IgD-negative memory B cell (primary cell): ENCODE data around the gene MYF6. TPM values are rescaled to one million over a fixed set of nuclear protein-coding genes. Genes with fewer than 3 reads are reported as not detected.

ENCODE experiments used
- H3K27ac Mint-ChIP-seq, 3 donors: one replicate each; pipeline ENCODE4 v1.8.0; 2020 to 2022; ENCODE audit warnings: mild to moderate bottlenecking in 3 of 3, mixed read lengths in 3 of 3, moderate library complexity in 1 of 3
- H3K27me3 Mint-ChIP-seq: one replicate; pipeline ENCODE4 v1.8.0; 2021; ENCODE audit warnings: mixed read lengths
- H3K36me3 Mint-ChIP-seq: one replicate; pipeline ENCODE4 v1.8.0; 2020; ENCODE audit warnings: mild to moderate bottlenecking, mixed read lengths
- H3K4me1 Mint-ChIP-seq, 3 donors: one replicate each; pipeline ENCODE4 v1.8.0; 2020 to 2022; ENCODE audit warnings: mixed read lengths in 3 of 3, mild to moderate bottlenecking in 1 of 3
- H3K4me3 Mint-ChIP-seq, 4 donors: one replicate each; pipeline ENCODE4 v1.8.0; 2020 to 2022; ENCODE audit warnings: mild to moderate bottlenecking in 4 of 4, mixed read lengths in 4 of 4, moderate library complexity in 3 of 4
- H3K9me3 Mint-ChIP-seq, 3 donors: one replicate each; pipeline ENCODE4 v1.8.0; 2020 to 2021; ENCODE audit warnings: mixed read lengths in 3 of 3, mild to moderate bottlenecking in 1 of 3
- polyA plus RNA-seq: library from polyadenylated mRNA; unstranded; fragments of 300-500 nt; fragmentation: Illumina TruSeq; gene quantifications from one replicate; pipeline ENCODE4 v1.2.3, GENCODE V29; 2021

Gene MYF6
- polyA plus RNA-seq, 1 donor from 2014 or later: not detected

DNA sequence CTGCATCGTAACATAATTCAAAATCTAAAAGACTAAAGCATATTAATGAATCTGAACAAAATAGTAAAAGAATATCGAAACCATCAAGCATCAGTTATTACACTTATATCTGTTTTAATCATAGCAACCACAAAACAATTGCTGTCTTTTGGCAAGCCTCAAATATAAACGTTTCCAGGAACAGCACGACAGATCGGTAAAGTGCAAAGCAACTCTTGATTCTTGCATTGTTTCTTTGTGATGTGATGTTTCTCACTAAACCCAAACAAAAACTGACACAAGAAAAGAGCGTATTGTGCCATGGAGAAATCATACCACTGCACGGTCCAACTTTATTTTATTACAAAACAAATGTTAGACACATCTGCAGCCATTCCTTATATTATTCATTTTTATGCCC, 9.2 kb upstream of the MYF6 start:
- Mint-ChIP-seq H3K4me1 (peaks cover 0 to 3% (median 0%) of the 10 kb centered on the region in 3 donors), H3K36me3 (no peaks in the 10 kb centered on the region), H3K9me3 (no peaks in the 10 kb centered on the region), H3K4me3 (no peak overlapping the region), H3K27me3 (no peaks in the 10 kb centered on the region), H3K27ac (no peak overlapping the region)

GRCh38 chr12:80698847-80699542, 8.4 kb upstream of the MYF6 start:
- Mint-ChIP-seq H3K27ac (no peak overlapping the region), H3K36me3 (no peaks in the 10 kb centered on the region), H3K27me3 (no peaks in the 10 kb centered on the region)

DNA sequence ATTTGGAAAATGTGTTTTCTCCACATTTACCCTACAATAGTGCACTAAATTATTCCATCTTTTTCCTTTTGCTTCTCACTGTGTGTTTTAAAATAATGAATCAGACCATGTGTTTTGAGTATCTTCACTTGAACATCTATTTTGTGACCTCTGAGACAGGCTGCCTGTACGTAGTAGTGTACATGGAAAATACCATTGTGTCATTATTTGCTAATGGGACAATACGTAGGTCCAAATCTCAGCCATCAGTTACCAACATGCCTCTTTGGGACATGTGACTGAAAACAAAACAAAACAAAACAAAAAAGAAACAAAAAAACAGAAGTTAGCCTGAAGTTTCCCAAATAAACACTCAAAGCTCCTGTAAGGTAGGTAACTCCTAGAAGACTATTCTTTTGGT, 7.1 kb upstream of the MYF6 start:
- peaks cover 0 to 3% (median 0%) of the 10 kb centered on the region in 3 donors for H3K4me1 Mint-ChIP-seq
- H3K9me3 Mint-ChIP-seq: no peaks in the 10 kb centered on the region
- no peaks in the 10 kb centered on the region for H3K27me3 Mint-ChIP-seq
- no peak overlapping the region for H3K4me3 Mint-ChIP-seq
- no peak overlapping the region for H3K27ac Mint-ChIP-seq
- no peaks in the 10 kb centered on the region for H3K36me3 Mint-ChIP-seq

More at GRCh38 chr12:80698847-80699542, 8.4 kb upstream of the MYF6 start:
- Mint-ChIP-seq H3K4me1 (peaks cover 0 to 3% (median 0%) of the 10 kb centered on the region in 3 donors), H3K9me3 (no peaks in the 10 kb centered on the region), H3K4me3 (no peak overlapping the region)

- no peak overlapping the region for H3K4me3 Mint-ChIP-seq
- no peak overlapping the region for H3K27ac Mint-ChIP-seq
- no peaks in the 10 kb centered on the region for H3K36me3 Mint-ChIP-seq
- no peaks in the 10 kb centered on the region for H3K9me3 Mint-ChIP-seq
- H3K27me3 Mint-ChIP-seq: no peaks in the 10 kb centered on the region
- H3K4me1 Mint-ChIP-seq: peaks cover 0 to 3% (median 0%) of the 10 kb centered on the region in 3 donors
Observed at GRCh38 chr12:80701388-80701787, 6.0 kb upstream of the MYF6 start.

GRCh38 chr12:80702889-80703805, 4.3 kb upstream of the MYF6 start:
- H3K36me3 Mint-ChIP-seq: no peaks in the 10 kb centered on the region
- H3K9me3 Mint-ChIP-seq: peaks cover 0 to 2% (median 0%) of the 10 kb centered on the region in 3 donors
- peaks cover 0 to 3% (median 0%) of the 10 kb centered on the region in 3 donors for H3K4me1 Mint-ChIP-seq
- H3K27ac Mint-ChIP-seq: no peak overlapping the region
- H3K4me3 Mint-ChIP-seq: peak overlapping the region in 3 of 4 donors; percentile 18 to 55 (median 18)
- peaks cover 6% of the 10 kb centered on the region for H3K27me3 Mint-ChIP-seq

- Mint-ChIP-seq H3K27ac (no peak overlapping the region), H3K27me3 (peaks cover 17% of the 10 kb centered on the region), H3K9me3 (peaks cover 0 to 2% (median 2%) of the 10 kb centered on the region in 3 donors), H3K4me1 (peaks cover 0 to 3% (median 0%) of the 10 kb centered on the region in 3 donors), H3K4me3 (no peak overlapping the region), H3K36me3 (no peaks in the 10 kb centered on the region)
Observed at GRCh38 chr12:80704420-80704819, 3.0 kb upstream of the MYF6 start.

DNA sequence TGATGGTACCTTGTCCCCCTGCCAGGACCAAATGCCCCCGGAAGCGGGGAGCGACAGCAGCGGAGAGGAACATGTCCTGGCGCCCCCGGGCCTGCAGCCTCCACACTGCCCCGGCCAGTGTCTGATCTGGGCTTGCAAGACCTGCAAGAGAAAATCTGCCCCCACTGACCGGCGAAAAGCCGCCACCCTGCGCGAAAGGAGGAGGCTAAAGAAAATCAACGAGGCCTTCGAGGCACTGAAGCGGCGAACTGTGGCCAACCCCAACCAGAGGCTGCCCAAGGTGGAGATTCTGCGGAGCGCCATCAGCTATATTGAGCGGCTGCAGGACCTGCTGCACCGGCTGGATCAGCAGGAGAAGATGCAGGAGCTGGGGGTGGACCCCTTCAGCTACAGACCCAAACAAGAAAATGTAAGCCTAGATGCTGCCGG, 410 bp downstream of the MYF6 start:
- H3K27me3 Mint-ChIP-seq: peaks cover 24% of the 10 kb centered on the region
- peaks cover 0 to 3% (median 0%) of the 10 kb centered on the region in 3 donors for H3K4me1 Mint-ChIP-seq
- H3K36me3 Mint-ChIP-seq: no peaks in the 10 kb centered on the region
- H3K9me3 Mint-ChIP-seq: peaks cover 0 to 2% (median 2%) of the 10 kb centered on the region in 3 donors
- no peak overlapping the region for H3K4me3 Mint-ChIP-seq
- no peak overlapping the region for H3K27ac Mint-ChIP-seq

DNA sequence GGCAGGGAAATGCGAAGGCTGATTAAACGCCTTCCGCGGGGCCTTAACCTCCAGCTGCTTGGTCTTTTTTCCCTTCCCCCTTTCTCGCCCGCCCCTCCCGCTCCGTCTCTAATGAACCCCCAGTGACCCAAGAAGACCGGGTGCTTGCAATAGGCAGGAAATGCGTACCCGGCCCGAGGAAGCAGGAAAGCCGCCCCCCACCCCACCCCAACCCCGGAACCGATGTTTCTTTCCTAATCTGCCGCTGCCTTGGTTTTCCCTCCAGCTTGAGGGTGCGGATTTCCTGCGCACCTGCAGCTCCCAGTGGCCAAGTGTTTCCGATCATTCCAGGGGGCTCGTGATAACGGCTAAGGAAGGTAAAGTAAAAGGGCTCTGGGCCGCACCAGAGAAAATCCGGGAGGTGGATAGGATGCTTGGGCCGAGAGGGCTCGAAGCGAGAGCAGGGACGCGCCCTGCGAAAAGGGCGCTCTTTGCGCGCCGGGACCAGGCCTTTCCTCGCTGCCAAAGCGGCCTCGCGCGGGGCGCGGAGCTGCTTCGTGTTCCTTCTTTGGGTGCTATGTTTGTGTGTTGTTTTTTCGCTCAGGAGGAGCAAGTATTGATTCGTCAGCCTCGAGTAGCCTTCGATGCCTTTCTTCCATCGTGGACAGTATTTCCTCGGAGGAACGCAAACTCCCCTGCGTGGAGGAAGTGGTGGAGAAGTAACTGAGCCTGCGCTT, 983 bp downstream of the MYF6 start:
- H3K27me3 Mint-ChIP-seq: peaks cover 24% of the 10 kb centered on the region
- H3K4me3 Mint-ChIP-seq: peak overlapping the region in 1 of 4 donors; percentile 72

DNA sequence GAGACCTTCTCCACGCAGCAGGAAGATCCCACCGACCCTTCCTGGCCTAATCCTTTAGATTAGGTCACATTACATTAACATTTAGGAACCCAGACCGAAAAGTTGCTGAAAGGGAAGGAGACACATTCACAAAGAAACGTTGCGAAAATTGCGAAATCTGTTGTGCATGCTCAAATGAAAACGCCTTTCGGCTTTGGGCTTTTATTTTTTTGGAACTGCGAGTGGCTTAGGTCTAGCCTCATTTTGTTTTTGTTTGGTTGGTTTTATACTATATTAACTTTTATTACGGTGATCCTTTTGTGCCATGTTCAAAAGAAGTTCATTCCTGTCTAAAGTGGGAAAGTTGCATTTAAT, 1.5 kb downstream of the MYF6 start:
- Mint-ChIP-seq H3K4me1 (no peaks in the 10 kb centered on the region), H3K27me3 (peaks cover 29% of the 10 kb centered on the region), H3K36me3 (no peaks in the 10 kb centered on the region), H3K4me3 (peak overlapping the region in 1 of 4 donors; percentile 72), H3K9me3 (peaks cover 0 to 4% (median 2%) of the 10 kb centered on the region in 3 donors), H3K27ac (no peak overlapping the region)

More for the DNA sequence above, 983 bp downstream of the MYF6 start:
- H3K9me3 Mint-ChIP-seq: peaks cover 0 to 4% (median 2%) of the 10 kb centered on the region in 3 donors
- H3K27ac Mint-ChIP-seq: no peak overlapping the region
- no peaks in the 10 kb centered on the region for H3K36me3 Mint-ChIP-seq
- H3K4me1 Mint-ChIP-seq: no peaks in the 10 kb centered on the region

GRCh38 chr12:80709811-80710726, 2.6 kb downstream of the MYF6 start:
- peaks cover 0 to 7% (median 4%) of the 10 kb centered on the region in 3 donors for H3K9me3 Mint-ChIP-seq
- H3K4me1 Mint-ChIP-seq: no peaks in the 10 kb centered on the region
- no peak overlapping the region for H3K4me3 Mint-ChIP-seq
- peaks cover 36% of the 10 kb centered on the region for H3K27me3 Mint-ChIP-seq
- peak overlapping the region in 1 of 3 donors; percentile 48 for H3K27ac Mint-ChIP-seq
- no peaks in the 10 kb centered on the region for H3K36me3 Mint-ChIP-seq

GRCh38 chr12:80710727-80711449, 3.5 kb downstream of the MYF6 start:
- Mint-ChIP-seq H3K27ac (no peak overlapping the region), H3K4me1 (no peaks in the 10 kb centered on the region), H3K4me3 (no peak overlapping the region), H3K36me3 (no peaks in the 10 kb centered on the region), H3K27me3 (peaks cover 40% of the 10 kb centered on the region), H3K9me3 (peaks cover 0 to 7% (median 4%) of the 10 kb centered on the region in 3 donors)

DNA sequence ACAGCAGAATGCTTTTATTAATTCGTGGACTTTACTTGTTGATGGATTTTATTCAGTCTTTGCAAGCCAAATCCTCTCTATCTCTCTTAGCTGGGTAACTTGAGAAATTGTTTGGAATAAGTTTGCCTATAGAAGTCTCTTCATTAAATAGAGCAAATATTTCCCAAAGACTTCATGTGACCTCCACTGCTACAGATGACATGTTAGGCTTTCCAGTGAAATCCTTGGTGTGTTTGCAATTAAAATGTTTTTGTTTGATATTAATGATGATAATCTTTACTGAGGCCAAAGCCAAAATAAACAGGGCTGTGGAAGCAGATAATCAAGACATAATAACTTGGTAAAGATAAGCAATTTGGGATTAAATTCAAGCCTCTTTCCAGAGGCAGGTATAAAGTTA, 4.4 kb downstream of the MYF6 start:
- Mint-ChIP-seq H3K27ac (no peak overlapping the region), H3K36me3 (no peaks in the 10 kb centered on the region)

DNA sequence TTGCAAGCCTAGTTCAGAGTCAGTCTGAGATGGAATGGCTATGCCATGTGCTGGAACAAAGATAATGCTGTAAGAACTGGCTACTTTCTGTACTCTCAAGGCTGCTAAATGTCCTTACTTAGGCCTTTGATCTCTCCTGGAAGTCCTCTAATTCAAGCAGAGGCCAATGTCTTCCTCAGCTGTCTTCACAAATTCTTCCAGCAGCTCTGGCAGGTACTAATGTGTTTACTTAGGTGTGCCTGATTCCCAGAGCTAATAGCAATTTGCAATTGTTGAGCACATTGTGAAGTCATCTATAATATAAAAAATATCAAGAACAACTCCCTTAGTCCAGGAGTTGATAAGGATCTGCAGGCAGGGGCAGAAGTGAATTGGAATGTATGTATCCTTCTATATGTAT, 5.4 kb downstream of the MYF6 start:
- H3K36me3 Mint-ChIP-seq: no peaks in the 10 kb centered on the region

More for the DNA sequence above, 4.4 kb downstream of the MYF6 start:
- Mint-ChIP-seq H3K9me3 (peaks cover 0 to 7% (median 4%) of the 10 kb centered on the region in 3 donors), H3K4me3 (no peak overlapping the region), H3K4me1 (no peaks in the 10 kb centered on the region), H3K27me3 (peaks cover 49% of the 10 kb centered on the region)

More for the DNA sequence above, 5.4 kb downstream of the MYF6 start:
- Mint-ChIP-seq H3K4me1 (no peaks in the 10 kb centered on the region), H3K4me3 (no peak overlapping the region), H3K27me3 (peaks cover 47% of the 10 kb centered on the region), H3K27ac (no peak overlapping the region), H3K9me3 (peaks cover 0 to 5% (median 4%) of the 10 kb centered on the region in 3 donors)
